Measurements from ENCODE around the gene NPAS3.

- no peak for TF ChIP-seq CTCF (IDR thresholded peaks at IDR 0.05)
- no peak for TF ChIP-seq POLR2A (IDR thresholded peaks at IDR 0.05)
- no peak for TF ChIP-seq POLR2AphosphoS5 (IDR thresholded peaks at IDR 0.05)
These were observed 124.2 kb downstream of the NPAS3 start for GRCh38 chr14:33062881-33063280.
